Putamen (tissue), 1 donor: ENCODE data around the gene GPR35.
"Not testable (repeated sequence)": the region's sequence is repeated elsewhere in the genome, so short reads cannot be mapped to it uniquely, and the experiment has no call there.

Experiments
- DNase-seq: peaks from one replicate; pipeline ENCODE4 v3.0.0-alpha.2; 2016; ENCODE audit warnings: low spot score

GPR35 gene

DNA sequence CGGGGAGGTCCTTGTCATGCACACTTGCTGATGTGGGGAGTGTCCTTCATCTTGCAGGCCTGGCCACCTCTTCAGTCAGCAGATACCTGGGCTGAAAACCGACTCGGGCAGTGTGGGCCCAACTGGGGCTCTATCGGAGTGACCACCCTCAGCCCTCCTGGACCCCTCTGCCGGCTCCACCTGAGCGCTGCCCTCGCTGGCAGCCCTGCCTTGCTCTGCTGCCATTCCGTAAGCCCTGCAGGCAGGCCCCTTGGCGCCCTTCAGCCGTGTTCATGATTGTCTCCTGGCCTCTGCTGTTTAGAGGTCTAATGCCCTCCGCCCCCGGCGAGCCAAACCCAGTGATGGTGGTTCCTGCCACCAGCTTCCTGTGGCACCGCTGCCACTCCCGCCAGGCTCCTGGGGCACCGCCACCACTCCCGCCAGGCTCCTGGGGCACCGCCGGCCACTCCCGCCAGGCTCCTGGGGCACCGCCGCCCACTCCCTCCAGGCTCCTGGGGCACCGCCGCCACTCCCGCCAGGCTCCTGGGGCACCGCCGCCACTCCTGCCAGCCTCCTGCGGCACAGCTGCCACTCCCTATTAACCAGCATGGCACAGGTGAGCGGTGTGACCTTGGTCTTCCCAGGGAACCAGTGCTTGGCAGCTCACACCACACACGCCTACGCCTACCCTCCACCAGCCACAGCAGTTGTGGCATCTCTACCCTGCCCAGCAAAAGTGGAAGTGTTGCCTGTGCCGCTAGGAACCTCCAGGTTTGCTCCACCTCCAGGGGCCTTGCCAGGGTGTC is 22.8 kb upstream of the GPR35 start:
- DNase-seq, result no peak

DNA sequence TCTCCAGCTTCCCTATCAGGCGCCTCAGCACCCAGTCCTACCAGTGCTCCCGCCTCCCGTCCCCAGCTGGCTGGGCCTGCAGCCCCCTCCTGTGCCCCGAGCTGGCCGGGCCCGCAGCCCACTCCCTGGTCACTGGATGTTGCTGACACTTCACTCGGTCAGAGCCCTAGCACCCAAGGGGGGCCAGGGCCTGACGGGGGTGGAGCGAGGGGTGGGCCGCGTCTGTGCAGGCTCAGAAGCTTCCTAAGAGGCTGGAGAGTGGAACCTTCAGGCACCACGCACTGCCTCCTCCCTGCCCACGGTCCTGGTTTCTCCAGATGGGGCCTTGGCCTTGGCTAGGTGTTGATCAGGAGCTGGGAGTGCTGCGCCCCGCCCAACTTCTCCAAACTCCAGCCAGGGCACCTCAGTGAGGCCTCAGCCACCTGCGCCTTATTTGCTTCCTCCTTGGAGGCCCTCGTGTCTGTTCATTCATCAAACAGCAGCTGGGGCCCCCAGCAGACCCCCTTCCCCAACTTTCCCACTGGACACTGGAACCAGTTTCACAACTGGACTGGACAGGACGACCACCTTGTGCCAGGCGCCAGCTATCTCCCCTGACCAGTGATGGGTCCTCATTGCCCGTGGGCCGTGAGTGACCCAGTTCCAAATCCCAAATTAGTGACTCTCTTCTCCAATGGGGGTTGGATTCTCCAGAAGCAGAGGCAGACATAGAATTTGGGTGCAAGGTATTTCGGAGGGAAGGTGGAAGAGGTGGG is 22.0 kb upstream of the GPR35 start:
- DNase-seq, result no peak

- no peak for DNase-seq
These were observed 21.4 kb upstream of the GPR35 start for GRCh38 chr2:240603846-240604245.

DNA sequence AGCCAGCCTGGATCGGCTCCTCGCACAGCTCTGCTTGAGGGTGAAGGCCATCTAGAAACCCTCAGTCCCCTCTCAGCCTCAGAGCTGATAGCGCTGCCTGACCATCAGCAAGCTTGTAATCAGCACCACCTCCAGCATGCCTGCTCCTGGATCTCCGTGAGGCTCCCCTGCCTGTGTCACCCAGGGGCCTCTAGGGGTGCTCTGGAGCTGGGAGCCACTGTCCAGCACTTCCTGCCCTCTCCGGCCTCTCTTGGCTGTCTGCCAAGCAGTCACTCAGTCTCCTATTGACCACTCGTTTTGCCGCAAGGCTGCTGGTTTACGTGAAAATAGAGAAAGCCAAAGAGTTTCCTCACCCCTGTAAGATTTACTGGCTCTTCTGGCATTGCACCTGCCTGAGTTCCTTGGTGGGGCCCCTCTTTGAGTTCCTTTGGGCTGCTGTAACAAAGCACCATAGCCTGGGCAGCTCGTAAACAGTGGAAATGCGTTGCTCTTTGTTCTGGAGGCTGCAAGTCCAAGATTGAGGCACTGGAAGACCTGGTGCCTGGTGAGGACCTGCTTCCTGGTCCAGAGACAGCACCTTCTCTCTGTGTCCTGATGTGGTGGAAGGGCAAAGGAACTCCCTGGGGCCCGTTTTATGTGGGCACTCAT is 20.9 kb upstream of the GPR35 start:
- DNase-seq, result peak; percentile 84

GRCh38 chr2:240604939-240605716 is 20.2 kb upstream of the GPR35 start:
- no peak for DNase-seq

- DNase-seq, result no peak
These were observed 19.2 kb upstream of the GPR35 start for GRCh38 chr2:240605867-240606743.

DNA sequence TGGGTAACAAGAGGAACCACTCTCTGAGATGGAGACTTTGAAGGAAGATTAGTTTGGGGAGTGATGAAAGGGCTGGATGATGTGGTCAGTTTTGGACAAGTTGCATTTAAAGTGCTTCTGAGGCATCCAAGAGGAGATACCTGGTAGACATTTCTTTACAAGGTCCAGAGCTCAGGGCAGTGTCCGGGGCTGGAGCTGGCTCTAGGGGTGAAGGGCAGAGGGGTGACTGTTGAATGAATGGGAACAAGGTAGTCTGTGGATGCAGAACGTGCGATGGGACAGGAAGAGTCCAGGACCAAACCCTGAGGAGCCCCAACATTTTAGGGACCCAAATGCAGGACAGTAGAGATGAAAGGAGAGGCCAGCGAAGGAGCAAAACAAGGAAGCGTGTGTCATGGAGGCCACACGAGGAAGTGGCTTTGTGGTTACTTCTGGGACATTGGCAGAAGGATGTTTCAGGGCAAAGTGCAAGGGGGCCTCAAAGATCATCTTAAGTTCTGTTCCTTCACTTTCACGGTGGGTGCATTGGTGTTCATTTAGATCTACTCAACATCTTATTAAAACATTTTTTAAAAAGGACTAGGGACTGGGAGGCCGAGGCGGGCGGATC is 13.6 kb upstream of the GPR35 start:
- no peak for DNase-seq

DNA sequence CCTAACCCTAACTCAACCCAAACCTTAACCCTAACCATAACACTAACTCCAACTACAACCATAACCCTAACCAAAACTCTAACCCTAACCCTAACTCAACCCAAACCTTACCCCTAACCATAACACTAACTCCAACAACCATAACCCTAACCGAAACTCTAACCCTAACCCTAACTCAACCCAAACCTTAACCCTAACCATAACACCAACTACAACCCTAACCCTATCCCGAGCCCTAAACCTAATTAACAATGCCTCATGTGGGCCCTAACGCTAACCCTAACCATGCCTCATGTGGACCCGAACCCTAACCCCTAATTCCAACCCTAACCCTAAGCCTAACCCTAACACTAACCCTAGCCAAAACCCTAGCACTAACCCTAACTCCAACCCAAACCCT is 11.5 kb upstream of the GPR35 start:
- DNase-seq, result no peak

- no peak for DNase-seq
These were observed 10.9 kb upstream of the GPR35 start for GRCh38 chr2:240614391-240614790.

- DNase-seq, result no peak
These were observed 9.9 kb upstream of the GPR35 start for GRCh38 chr2:240615396-240615795.

DNA sequence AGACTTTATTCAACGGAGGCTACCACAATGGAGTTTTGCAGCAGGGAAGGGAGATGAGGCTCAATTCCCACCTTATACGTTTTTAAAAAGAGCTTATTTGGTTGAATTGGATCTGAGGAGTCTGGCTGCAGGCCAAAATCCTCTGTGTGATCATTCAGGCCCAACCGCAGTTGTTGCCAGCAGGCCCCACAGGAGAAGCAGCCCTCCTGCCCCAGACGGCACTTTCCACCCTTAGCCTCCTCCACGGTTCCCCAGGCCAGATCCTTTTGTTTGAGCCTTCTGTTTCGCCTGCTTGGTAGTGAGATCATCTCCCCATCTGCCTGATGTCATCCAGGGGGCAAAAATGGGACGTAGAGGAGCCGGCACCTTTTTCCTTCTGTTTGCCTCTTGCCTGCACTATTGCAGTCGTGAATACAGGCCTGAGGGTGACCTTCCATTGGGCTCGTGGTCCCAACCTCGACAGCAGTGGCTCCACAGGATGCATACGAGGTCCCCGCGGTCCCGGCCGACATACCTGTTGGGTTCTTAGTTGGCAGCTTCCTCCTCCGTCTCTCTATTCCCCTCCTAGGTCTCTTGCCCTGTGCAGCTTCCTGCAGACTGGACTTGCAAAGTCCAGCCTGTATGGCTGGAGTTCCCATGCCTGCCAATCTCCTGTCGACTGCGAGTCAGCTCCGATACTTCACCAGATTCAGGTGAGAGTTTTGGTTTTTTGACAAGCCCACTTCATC is 9.3 kb upstream of the GPR35 start:
- no peak for DNase-seq

DNA sequence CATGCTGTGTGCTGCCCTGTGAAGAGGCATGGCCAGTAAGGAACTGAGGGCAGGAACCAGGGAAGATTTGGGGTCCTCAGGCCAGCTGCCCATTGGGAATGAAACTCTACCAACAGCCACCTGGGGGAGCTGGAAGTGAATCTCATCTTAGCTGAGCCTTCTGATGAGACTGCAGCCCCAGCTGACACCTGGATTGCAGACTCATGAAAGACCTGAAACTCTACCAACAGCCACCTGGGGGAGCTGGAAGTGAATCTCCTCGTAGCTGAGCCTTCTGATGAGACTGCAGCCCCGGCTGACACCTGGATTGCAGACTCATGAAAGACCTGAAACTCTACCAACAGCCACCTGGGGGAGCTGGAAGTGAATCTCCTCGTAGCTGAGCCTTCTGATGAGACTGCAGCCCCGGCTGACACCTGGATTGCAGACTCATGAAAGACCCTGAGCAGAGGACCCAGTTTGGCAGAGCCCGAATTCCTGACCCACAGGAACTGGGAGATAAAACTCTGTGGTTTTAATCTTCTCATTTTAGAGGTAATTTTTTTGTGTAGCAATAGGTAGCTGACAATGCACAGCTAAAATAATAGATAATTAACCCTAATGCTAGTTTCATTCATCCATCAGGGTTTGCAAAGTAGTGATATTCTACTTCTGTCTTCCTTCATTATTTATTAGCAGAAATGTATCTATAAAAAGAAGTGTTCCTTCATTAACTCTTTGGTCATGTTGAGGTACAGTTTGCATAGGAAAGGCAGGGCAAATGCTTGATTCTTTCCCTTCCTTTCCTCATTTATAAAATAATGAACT is 8.2 kb upstream of the GPR35 start:
- not testable (repeated sequence) for DNase-seq

- DNase-seq, result no peak
These were observed 6.5 kb upstream of the GPR35 start for GRCh38 chr2:240618776-240619175.

GRCh38 chr2:240619506-240620148 is 5.7 kb upstream of the GPR35 start:
- DNase-seq, result no peak

GRCh38 chr2:240620149-240620731 is 5.0 kb upstream of the GPR35 start:
- no peak for DNase-seq

- DNase-seq, result no peak
These were observed 4.4 kb upstream of the GPR35 start for GRCh38 chr2:240620859-240621258.

DNA sequence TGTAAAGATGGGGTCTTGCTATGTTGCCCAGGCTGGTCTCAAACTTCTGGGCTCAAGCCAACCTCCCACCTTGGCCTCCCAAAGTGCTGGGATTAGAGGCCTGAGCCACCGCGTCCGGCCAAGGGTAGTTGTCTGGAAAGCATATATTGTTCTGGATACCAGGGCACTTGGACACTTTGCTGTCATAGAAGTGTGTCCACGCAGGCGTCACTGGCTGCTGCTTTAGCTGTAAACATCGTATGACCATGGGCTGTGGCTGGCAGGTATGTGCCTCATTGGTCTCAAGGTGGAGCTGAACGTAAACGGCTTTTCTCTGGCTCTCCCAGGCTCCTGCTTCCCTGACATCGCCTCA is 3.2 kb upstream of the GPR35 start:
- DNase-seq, result no peak

DNA sequence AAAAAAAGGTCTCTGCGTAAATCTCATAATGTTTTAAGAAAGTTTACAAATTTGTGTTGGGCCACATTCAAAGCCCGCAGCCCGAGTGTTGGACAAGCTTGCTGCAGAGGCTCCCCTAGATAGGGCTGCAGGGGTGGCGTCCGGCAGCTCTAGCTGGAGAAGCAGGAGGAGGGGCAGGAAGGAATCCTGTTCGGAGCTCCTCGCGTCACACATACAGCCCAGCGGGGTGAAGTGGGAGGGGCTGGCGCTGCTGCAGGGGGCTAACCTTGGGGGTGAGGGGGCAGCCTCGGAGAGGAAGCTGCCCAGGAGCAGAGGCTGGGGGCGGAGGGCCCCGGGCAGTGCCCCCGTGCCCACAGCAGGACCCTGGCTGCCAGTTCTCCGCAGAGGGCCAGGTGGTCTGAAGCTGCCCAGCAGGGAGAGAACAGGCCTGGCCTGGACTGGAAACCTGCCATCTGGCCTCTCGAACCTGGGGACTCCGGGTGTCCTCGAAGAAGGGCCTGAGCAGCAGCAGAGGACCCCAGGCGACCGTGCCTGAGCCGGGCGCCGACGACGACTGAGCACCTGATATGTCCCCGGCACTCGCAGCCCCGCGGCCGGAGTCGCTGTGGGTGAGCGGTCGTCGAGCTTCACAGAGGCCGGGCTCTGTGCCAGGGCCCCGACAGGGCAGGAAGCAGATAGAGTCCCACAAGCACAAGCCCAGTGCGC is 2.6 kb upstream of the GPR35 start:
- DNase-seq, result no peak
